NCI-H82 treated with DMSO at 0.1 percent for 48 hours (cell line): ENCODE data around the gene PTPRO.
"Not testable (repeated sequence)": the region's sequence is repeated elsewhere in the genome, so short reads cannot be mapped to it uniquely, and the experiment has no call there.

Experiments used
- DNase-seq: peaks from one replicate; lab custom pipeline; 2025; ENCODE audit not compliant: unreplicated experiment; lab: John Stamatoyannopoulos, UW

The PTPRO gene

DNA sequence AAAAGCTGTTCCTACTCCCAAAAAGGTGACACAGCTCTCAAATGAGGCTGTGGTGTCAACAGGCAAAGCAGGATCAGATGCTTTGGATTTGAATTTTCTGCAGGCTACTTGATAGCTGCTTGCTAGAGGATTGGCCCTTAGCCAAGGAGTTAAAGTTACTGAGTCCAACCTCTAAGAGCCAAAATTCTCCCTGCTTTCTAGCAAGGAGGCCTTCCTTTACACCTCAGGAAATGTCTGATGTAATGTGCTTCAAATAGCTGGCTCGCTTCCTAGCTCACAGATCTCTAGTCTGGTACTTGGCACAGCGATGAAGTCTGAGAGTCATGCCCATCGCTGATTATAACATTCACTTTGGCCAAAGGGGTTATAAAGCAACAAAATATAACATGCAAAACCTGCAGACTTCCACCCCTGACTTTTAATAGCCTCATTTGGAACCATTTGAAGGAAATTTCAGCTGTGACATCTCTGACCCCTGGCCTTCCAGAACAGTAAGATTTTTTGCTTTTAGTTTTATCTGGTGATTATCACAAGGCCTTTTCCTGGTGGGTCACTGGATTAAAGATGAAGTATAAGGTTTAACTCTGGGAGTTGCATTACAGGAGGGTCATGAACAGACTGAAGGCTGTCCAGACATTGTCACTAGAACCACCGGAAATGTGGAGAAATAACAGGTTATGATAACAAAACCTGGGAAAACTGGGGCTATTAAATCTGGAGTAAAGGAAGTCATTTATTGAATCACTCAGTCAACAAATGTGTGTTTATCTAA, 277.1 kb downstream of the PTPRO start:
- DNase-seq: no peak

DNA sequence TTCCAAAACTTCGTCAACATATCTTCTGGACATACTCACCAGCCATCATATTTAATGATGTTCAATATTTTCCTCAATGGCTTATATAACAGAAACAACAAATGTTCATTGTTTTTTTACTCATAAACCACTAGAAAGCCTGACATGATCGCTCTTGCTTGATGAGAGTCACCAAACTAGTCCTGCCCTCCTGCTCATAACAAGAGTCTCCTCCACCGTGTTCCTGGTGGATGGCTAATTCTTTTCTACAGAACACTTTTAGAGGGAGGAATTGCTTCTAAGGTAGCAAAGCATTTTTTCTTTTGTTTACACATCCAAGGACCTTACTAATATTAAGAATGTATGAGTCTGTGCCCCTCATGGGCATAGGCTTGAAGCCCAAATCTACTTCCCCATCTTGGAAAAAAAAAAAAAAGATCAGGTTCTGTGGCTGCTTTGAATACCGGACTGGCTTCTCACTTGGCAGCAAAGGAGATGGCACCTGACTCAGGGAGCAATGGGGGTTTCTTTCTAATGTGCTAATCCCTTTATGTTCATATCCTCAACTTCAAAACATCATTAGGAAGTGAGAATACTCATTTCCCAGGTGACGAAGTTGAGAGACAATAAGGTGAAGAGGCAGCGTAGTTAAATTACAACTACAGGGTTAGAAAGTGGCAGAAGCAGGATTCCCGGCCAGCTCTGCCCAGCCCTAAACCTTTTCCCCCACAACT, 278.1 kb downstream of the PTPRO start:
- DNase-seq: no peak

GRCh38 chr12:15601210-15601800, 279.0 kb downstream of the PTPRO start:
- DNase-seq: no peak

GRCh38 chr12:15602051-15602672, 279.9 kb downstream of the PTPRO start:
- DNase-seq: no peak

DNA sequence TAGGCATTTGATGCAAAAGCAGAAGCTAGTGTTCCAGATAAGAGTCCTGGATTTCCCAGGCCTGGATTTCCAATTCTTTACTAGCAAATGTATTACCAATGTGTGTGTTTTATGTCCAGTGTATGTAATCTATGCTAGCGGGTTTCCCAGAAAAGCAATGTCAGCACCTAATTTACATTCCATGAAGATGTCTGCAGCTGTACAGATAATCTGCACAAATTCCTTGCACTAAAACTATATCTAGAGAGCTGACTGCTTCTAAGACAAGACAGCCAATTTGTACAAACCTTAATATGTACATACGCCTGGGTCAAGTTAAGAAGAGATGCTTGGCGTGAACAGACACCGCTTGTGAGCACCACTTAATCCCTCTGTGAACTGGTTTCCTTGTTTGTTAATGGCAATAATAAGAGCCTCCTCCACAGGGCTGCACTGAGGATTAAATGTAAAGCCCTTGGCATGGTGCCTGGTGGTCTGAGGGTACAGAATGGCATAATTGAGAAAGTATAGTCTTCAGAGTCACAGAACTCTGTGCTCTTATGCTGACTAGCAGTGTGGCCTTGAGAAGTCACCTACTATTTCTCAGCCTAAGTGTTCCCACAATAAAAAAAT, 281.3 kb downstream of the PTPRO start:
- DNase-seq: peak; percentile 91

DNA sequence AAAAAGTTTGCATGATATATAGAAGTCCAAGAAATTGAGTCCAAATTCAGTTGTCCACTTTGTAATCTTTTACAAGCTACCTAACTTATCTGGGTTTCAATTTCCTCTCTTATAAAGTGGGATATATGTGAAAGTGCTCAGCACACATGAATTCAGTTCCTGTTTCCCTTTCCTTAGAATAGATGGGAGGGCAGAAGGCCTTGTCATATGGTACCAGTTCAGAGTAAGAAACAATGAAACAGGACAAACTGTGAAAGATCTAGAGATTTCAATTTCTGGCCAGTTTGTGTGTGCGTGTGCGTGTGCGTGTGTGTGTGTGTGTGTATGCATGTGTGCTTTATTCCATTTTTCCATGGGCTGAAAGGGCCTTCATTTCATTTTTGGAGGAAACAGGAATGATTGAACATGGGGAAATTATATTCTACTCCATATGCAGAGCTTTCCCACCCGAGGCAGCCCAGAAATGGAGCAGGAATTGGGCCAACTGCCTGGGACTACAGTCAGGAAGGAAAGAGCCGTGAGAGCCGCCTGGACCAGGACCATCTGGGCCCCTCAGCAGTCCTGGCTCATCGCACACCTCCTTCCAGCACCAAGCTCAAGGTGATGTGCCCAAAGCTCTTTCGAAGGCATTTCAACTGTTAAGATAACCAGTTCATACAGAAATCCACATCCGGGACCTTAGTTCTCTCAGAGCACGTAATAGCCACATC, 283.7 kb downstream of the PTPRO start:
- no peak for DNase-seq

- no peak for DNase-seq
Observed at GRCh38 chr12:15608406-15608805, 286.1 kb downstream of the PTPRO start.

DNA sequence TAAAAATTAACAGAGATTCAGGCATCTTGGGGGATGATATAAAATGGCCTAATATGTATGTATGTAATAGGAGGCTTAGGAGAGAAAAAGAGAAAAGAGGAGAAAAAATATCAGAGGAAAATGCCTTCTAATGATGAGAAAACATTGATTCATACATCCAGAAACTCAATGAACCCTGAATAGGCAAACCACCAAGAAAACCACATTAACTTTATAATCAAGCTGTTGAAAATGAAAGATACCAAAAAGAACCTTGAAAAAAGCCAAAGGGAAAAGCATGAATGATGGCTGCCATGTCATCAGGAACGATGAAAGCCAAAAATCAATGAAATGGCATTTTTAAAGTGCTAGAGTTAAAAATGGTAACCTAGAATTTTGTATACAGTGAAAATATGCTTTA, 286.6 kb downstream of the PTPRO start:
- no peak for DNase-seq

- no peak for DNase-seq
Observed at GRCh38 chr12:15613981-15614380, 291.7 kb downstream of the PTPRO start.

GRCh38 chr12:15616495-15616894, 294.2 kb downstream of the PTPRO start:
- not testable (repeated sequence) for DNase-seq

- no peak for DNase-seq
Observed at GRCh38 chr12:15620741-15621539, 298.6 kb downstream of the PTPRO start.

DNA sequence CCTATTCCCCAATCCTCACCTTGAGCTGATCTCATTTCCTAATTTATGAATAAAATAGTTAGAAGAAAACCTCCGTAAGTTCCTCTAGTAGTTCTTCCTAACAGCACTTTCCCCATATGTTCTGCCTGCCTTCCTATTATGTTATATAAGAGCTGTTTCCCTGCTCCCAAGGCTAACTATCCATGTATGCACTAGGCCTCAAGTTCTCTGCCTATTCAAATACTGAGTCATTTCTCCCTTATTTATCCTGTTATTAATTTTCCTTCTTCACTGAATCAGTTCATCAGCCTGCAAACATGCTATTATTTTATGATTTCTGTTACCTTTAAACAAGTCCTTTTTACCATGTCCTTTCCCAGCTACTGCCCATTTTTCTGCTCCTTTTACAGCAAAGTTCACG, 302.8 kb downstream of the PTPRO start:
- DNase-seq: no peak

DNA sequence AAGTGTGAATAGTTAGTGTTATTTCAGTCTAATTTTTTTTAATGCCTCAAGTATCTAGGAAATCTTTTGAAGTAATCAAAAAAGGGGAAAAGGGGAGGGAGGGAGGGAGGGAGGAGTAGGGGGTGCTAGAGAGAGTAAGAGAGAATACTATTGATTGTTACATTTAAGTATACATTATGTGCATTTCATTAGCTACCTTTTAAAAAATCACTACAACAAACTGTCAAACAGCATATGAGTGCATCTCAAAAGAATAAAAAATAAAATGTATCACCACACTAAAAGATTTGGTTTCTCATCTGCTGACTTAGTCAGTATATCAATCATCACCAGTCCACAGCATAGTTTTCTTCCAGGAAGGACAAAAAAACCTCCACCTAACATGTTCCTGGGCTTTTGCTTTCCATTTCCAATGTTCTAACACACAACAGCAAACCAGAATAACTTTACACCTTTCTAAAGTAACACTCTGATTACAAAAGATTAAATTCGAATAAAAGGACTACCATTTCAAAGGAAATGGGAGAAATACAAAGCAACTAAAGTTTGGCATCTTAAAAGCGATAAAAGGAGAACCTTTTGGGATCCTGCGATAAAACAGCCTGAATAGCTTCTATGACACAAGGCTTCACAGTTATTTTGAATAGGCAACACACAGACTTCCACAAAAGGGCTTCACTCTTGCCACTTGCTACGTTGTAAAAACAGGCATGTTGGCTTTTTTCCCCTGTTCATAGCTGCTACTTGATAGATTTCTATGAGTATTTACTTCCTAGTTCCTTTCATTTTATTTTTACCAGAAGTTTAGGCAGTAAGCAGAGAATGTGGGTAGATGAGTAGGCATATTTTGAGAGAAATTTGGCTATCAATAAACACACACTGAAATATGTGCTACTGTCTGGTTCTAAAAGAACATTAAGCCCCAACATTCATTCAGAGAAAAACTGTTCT, 306.0 kb downstream of the PTPRO start:
- no peak for DNase-seq

DNA sequence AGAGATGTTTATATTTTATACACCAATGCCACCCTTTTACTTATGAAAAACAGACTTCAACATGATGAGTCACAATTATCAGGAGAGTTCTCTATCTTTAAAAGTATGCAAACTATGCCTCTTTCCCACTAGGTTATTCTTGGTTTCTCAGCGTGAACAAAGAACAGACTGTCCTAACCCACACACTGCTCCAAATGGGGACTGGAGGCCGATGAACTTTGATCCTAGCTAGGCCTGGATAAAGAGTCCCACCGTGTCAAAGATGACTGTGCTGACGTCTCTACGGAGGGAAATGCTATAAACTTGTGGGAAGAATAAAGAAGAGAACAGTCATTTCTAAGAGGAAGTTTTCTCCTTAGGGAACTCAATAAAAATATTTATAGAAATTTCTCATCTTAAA, 306.8 kb downstream of the PTPRO start:
- DNase-seq: no peak

DNA sequence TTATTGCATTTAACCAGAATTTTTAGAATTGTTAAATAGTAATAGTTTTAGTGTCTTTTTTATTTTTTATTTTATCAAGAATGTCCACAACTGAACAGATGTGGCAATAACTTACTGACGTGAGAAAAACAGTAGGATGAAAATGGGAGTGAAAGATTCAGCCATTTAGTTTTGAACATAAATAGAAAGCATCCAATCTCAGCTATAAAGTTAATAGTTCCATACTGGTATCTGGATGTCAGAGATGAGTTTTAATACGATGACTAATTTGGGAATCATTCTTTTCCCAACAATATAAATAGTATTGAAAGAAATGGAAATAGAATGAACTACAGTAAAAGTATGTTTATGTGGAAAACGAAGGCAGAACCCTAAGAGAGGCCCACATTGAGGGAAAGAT, 307.5 kb downstream of the PTPRO start:
- DNase-seq: no peak

DNA sequence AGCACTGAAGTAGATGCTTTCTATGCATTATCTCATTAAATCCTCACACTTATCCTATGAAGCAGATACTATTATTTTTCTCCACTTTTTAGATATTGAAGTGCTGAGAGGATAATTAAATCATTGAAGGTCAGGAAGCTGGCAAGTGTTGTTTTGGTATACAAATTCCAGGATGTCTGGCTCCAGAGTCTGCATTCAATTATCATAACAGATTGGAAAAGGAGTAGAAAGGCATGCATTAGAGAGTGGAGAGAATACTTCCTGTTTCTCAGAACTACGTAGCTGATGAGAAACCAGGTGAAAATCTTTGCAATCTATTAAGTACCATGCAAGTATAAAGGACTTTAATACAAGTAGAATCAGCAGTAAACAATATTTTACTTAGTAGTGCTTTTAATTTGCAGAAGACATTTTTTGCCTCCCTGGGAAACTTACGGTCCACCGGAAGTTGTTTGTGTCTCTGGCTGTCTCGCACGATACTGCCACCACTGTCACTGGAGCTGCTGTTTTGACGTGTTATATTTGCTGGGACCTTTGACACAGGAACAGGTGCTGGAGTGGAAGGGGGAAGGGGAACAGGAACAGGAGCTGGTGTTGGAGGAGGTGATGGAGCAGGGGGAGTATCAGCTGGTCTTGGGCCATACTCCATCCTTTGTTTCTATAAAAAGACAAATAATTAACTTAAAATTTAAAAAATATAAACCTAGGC, 308.9 kb downstream of the PTPRO start:
- no peak for DNase-seq

- DNase-seq: no peak
Observed at GRCh38 chr12:15632708-15633107, 310.4 kb downstream of the PTPRO start.

DNA sequence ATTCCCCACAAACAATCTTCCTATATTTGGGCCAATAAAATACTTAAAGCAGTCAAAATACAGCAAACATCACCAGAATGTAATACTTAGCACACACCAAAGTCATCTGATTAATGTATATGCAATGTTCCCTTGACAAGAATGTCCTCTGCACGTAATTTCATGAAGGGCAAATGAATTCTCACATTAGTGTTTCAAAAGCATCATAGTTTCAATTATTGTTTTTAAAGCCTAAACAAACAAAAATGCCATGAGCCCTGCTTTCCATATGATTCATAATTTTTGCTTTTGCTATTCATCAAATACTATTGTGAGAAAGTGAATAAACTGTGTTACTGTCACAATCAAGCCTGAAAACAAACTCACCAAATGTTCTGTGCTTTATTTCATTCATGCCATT, 310.9 kb downstream of the PTPRO start:
- no peak for DNase-seq
